ENCODE measurements around the gene NRN1L.

The NRN1L gene

DNA sequence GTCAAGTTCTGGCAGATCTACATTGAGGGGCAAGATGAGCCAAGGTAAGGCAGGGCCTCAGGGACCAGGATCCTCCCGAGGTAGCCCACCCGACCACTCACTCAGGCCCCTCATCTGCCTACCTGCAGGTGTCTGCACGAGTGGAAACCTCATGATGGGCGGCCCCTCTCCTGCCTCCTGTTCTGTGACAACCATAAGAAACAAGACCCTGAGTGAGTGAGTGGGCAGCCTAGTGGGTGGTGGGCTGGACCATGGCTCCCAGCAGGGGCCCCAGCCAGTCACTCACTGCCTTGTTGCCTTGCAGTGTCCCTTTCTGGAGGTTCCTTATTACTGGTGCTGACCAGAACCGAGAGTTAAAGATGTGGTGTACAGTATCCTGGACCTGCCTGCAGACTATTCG is 6.5 kb upstream of the NRN1L start:
- TF ChIP-seq, protein P1, sequence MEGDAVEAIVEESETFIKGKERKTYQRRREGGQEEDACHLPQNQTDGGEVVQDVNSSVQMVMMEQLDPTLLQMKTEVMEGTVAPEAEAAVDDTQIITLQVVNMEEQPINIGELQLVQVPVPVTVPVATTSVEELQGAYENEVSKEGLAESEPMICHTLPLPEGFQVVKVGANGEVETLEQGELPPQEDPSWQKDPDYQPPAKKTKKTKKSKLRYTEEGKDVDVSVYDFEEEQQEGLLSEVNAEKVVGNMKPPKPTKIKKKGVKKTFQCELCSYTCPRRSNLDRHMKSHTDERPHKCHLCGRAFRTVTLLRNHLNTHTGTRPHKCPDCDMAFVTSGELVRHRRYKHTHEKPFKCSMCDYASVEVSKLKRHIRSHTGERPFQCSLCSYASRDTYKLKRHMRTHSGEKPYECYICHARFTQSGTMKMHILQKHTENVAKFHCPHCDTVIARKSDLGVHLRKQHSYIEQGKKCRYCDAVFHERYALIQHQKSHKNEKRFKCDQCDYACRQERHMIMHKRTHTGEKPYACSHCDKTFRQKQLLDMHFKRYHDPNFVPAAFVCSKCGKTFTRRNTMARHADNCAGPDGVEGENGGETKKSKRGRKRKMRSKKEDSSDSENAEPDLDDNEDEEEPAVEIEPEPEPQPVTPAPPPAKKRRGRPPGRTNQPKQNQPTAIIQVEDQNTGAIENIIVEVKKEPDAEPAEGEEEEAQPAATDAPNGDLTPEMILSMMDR (IDR thresholded peaks at IDR 0.05; ENCODE audit: borderline replicate concordance, insufficient read depth, low read depth, low read length): no peak
- no peak overlapping the region for H3K4me3 ChIP-seq (ENCODE audit: low read depth, low read length)

DNA sequence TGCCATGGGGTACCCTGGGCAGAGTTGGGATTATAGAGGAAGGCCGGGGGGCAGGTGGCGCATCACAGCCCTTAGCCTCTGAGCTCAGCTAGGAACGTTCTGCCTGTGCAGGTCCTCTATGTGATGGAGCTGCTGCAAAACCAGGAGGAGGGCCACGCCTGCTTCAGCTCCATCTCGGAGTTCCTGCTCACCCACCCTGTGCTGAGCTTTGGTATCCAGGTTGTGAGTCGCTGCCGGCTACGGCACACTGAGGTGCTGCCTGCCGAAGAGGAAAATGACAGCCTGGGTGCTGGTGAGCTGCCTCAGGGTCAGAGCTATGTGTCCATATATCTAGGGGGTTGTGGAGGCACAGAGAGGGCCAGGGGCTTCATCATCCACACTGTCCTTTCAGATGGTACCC is 5.8 kb upstream of the NRN1L start:
- no peak overlapping the region for H3K4me3 ChIP-seq (ENCODE audit: low read depth, low read length)
- TF ChIP-seq, protein P1 (IDR thresholded peaks at IDR 0.05; ENCODE audit: borderline replicate concordance, insufficient read depth, low read depth, low read length): no peak

DNA sequence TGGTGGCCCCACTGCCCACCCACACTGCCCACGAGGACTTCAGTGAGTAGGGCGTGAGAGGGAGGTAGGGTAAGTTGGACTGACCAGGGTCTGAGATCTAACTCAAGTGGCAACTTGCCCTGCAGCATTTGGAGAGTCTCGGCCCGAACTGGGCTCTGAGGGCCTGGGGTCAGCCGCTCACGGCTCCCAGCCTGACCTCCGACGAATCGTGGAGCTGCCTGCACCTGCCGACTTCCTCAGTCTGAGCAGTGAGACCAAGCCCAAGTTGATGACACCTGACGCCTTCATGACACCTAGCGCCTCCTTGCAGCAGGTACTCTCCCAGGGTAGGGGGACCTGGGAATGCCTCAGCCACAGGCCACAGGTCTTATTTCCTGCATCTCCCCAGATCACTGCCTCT is 5.2 kb upstream of the NRN1L start:
- TF ChIP-seq, protein P1 (IDR thresholded peaks at IDR 0.05; ENCODE audit: borderline replicate concordance, insufficient read depth, low read depth, low read length): no peak

DNA sequence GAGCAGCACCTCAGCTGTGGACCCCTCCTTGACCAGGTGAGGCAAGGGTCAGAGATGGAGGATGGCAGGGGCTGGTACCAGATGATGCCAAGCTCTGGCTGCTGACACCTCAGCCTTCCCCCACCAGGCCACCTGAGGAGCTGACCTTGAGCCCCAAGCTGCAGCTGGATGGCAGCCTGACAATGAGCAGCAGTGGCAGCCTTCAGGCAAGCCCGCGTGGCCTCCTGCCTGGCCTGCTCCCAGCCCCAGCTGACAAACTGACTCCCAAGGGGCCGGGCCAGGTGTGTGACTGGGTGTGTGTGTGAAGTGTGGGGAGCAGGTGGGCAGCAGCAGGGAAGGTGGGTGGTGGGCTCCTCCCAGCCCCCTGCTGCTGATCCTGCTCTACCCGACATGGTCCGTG is 4.7 kb upstream of the NRN1L start:
- TF ChIP-seq, protein P1 (IDR thresholded peaks at IDR 0.05; ENCODE audit: borderline replicate concordance, insufficient read depth, low read depth, low read length): no peak
- H3K4me3 ChIP-seq (ENCODE audit: low read depth, low read length): no peak overlapping the region

More for the DNA sequence above, 5.2 kb upstream of the NRN1L start:
- H3K4me3 ChIP-seq (ENCODE audit: low read depth, low read length): no peak overlapping the region

DNA sequence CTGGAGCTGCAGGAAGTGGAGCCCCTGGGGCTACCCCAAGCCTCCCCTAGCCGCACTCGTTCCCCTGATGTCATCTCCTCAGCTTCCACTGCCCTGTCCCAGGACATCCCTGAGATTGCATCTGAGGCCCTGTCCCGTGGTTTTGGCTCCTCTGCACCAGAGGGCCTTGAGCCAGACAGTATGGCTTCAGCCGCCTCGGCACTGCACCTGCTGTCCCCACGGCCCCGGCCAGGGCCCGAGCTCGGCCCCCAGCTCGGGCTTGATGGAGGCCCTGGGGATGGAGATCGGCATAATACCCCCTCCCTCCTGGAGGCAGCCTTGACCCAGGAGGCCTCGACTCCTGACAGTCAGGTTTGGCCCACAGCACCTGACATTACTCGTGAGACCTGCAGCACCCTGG is 4.1 kb upstream of the NRN1L start:
- H3K4me3 ChIP-seq (ENCODE audit: low read depth, low read length): no peak overlapping the region
- TF ChIP-seq, protein P1 (IDR thresholded peaks at IDR 0.05; ENCODE audit: borderline replicate concordance, insufficient read depth, low read depth, low read length): no peak

DNA sequence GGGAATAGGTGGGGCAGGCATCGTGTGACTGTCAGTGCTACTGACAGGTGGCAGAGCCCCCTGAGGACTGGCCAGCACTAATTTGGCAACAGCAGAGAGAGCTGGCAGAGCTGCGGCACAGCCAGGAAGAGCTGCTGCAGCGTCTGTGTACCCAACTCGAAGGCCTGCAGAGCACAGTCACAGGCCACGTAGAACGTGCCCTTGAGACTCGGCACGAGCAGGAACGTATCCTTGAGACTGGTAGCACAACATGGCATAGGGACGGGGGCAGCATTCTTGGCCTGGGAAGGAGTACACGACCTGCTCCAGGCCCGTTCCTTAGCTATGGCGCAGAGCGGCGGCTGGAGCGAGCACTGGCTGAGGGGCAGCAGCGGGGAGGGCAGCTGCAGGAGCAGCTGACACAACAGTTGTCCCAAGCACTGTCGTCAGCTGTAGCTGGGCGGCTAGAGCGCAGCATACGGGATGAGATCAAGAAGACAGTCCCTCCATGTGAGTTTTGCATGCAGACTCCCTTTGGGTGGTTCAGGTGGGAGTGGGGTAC is 3.0 kb upstream of the NRN1L start:
- TF ChIP-seq, protein P1 (IDR thresholded peaks at IDR 0.05; ENCODE audit: borderline replicate concordance, insufficient read depth, low read depth, low read length): no peak
- no peak overlapping the region for H3K4me3 ChIP-seq (ENCODE audit: low read depth, low read length)

DNA sequence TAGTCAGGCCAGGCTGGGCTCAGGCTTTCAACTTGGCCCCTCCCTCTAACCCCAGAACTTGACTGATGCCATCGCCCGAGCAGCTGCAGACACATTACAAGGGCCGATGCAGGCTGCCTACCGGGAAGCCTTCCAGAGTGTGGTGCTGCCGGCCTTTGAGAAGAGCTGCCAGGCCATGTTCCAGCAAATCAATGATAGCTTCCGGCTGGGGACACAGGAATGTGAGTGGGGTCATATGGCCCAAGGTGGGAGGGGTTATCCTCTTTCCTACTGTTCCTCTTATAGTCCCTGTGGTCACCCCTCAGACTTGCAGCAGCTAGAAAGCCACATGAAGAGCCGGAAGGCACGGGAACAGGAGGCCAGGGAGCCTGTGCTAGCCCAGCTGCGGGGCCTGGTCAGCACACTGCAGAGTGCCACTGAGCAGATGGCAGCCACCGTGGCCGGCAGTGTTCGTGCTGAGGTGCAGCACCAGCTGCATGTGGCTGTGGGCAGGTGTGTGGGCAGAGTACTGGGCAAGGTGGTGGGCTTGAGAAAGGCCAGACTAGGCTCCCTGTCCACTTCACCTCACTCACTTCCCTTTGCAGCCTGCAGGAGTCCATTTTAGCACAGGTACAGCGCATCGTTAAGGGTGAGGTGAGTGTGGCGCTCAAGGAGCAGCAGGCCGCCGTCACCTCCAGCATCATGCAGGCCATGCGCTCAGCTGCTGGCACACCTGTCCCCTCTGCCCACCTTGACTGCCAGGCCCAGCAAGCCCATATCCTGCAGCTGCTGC is 2.1 kb upstream of the NRN1L start:
- TF ChIP-seq, protein P1 (IDR thresholded peaks at IDR 0.05; ENCODE audit: borderline replicate concordance, insufficient read depth, low read depth, low read length): no peak
- no peak overlapping the region for H3K4me3 ChIP-seq (ENCODE audit: low read depth, low read length)

Data from GM12875 (cell line).